HepG2 (cell line): Measurements from ENCODE around the gene SPACDR. TPM values are rescaled to one million over a fixed set of nuclear protein-coding genes. Genes with fewer than 3 reads are reported as not detected.
A peak's percentile ranks its signal among the peaks of the same experiment; 100 is the strongest.

Source experiments
- ATRX ChIP-seq: sonication (generic); formaldehyde crosslinking; IDR thresholded peaks from 2 replicates; pipeline ENCODE4 v1.4.0; 2020; ENCODE audit warnings: missing genetic modification reagents, borderline replicate concordance
- CCAR2 ChIP-seq: fragments of 200-400 bp; formaldehyde crosslinking; optimal IDR thresholded peaks from 2 replicates; pipeline ENCODE3; 2018; ENCODE audit warnings: low read depth, mild to moderate bottlenecking, low read length, moderate library complexity
- DNMT3B ChIP-seq: conservative IDR thresholded peaks from 2 replicates; pipeline ENCODE4 v1.6.1; 2016; ENCODE audit warnings: missing biosample characterization, control low read depth
- IKZF1 ChIP-seq: fragments of 450-650 bp; IDR thresholded peaks from 2 replicates; pipeline ENCODE4 v1.7.1; 2016
- KLF15 ChIP-seq: sonication (generic); formaldehyde crosslinking; IDR thresholded peaks from 2 replicates; pipeline ENCODE4 v1.8.1; 2023; ENCODE audit warnings: borderline replicate concordance, mild to moderate bottlenecking, inconsistent platforms, missing genetic modification reagents, mixed read lengths
- MIER2 ChIP-seq: IDR thresholded peaks from 2 replicates; pipeline ENCODE4 v1.6.1; 2016; ENCODE audit warnings: missing biosample characterization, missing genetic modification reagents
- NR3C1 ChIP-seq: sonication (generic); formaldehyde crosslinking; IDR thresholded peaks from 2 replicates; pipeline ENCODE4 v1.4.0; 2020; ENCODE audit warnings: missing genetic modification reagents
- POLR2AphosphoS5 ChIP-seq: IDR thresholded peaks from 2 replicates; pipeline ENCODE4 v1.6.1; 2012; ENCODE audit warnings: low read depth, low read length
- REL ChIP-seq: sonication (generic); formaldehyde crosslinking; conservative IDR thresholded peaks from 2 replicates; pipeline ENCODE4 v1.8.0; 2022; ENCODE audit warnings: mild to moderate bottlenecking, missing genetic modification reagents, moderate library complexity
- RXRB ChIP-seq: IDR thresholded peaks from 2 replicates; pipeline ENCODE4 v1.6.1; 2016; ENCODE audit warnings: borderline replicate concordance, missing genetic modification reagents, missing compliant biosample characterization
- SMAD3 ChIP-seq: sonication (generic); formaldehyde crosslinking; IDR thresholded peaks from 2 replicates; pipeline ENCODE4 v1.4.0; 2020; ENCODE audit warnings: missing genetic modification reagents
- SP140L ChIP-seq: sonication (generic); formaldehyde crosslinking; IDR thresholded peaks from 2 replicates; pipeline ENCODE4 v1.4.0; 2020; ENCODE audit warnings: missing genetic modification reagents, borderline replicate concordance
- SP5 ChIP-seq: IDR thresholded peaks from 2 replicates; pipeline ENCODE4 v1.6.1; 2016; ENCODE audit warnings: low read depth, borderline replicate concordance
- ZBTB37 ChIP-seq: sonication (generic); formaldehyde crosslinking; IDR thresholded peaks from 2 replicates; pipeline ENCODE4 v1.4.0; 2020; ENCODE audit warnings: mild to moderate bottlenecking, missing genetic modification reagents
- ZBTB38 ChIP-seq: sonication (generic); formaldehyde crosslinking; IDR thresholded peaks from 2 replicates; pipeline ENCODE4 v1.5.1; 2020; ENCODE audit warnings: mild to moderate bottlenecking, missing genetic modification reagents
- ZFP36L2 ChIP-seq: sonication (generic); formaldehyde crosslinking; IDR thresholded peaks from 2 replicates; pipeline ENCODE4 v1.4.0; 2020; ENCODE audit warnings: missing genetic modification reagents
- ZNF12 ChIP-seq: sonication (generic); formaldehyde crosslinking; IDR thresholded peaks from 2 replicates; pipeline ENCODE4 v1.5.0; 2020; ENCODE audit warnings: missing genetic modification reagents
- ZNF180 ChIP-seq: sonication (generic); formaldehyde crosslinking; IDR thresholded peaks from 2 replicates; pipeline ENCODE4 v1.4.0; 2020; ENCODE audit warnings: low read depth, missing genetic modification reagents, borderline replicate concordance
- ZNF253 ChIP-seq: sonication (generic); formaldehyde crosslinking; IDR thresholded peaks from 2 replicates; pipeline ENCODE4 v1.8.0; 2022; ENCODE audit warnings: mild to moderate bottlenecking, missing genetic modification reagents, borderline replicate concordance
- ZNF326 ChIP-seq: sonication (generic); formaldehyde crosslinking; IDR thresholded peaks from 2 replicates; pipeline ENCODE4 v1.4.0; 2020; ENCODE audit warnings: missing genetic modification reagents, borderline replicate concordance
- ZNF713 ChIP-seq: sonication (generic); formaldehyde crosslinking; IDR thresholded peaks from 2 replicates; pipeline ENCODE4 v1.4.0; 2020; ENCODE audit warnings: mild to moderate bottlenecking, missing genetic modification reagents
- ZSCAN29 ChIP-seq: sonication (generic); formaldehyde crosslinking; conservative IDR thresholded peaks from 2 replicates; pipeline ENCODE4 v1.4.0; 2020; ENCODE audit warnings: mild to moderate bottlenecking, missing genetic modification reagents
- polyA plus RNA-seq, 8 experiments: library from polyadenylated mRNA; depleted of rRNA in 3 of 8; stranded (reverse) in 7 of 8; unstranded in 1 of 8; fragments of >200 nt; fragmentation: Illumina TruSeq in 4 of 8; extraction: Trizol in 4 of 8; gene quantifications; 2 replicates each; pipeline versions ENCODE4 v1.2.1 to v1.2.3, GENCODE V29; 2011 to 2016; ENCODE audit warnings: low read depth in 4 of 8, missing spikeins in 1 of 8, mixed read lengths in 1 of 8; ENCODE audit not compliant: insufficient read depth in 1 of 8
- total RNA-seq, 5 experiments: library from RNA; depleted of rRNA; stranded (reverse); fragments of >200 nt; fragmentation: Illumina TruSeq; extraction: Trizol; gene quantifications; 2 replicates each; pipeline ENCODE4 v1.2.3, GENCODE V29; 2016; ENCODE audit warnings: low read depth in 1 of 5
- TF ChIP-seq, protein P1 (sequence below): sonication (generic); formaldehyde crosslinking; IDR thresholded peaks from 2 replicates; pipeline ENCODE4 v1.4.0; 2020; ENCODE audit warnings: mild to moderate bottlenecking, missing genetic modification reagents
- TF ChIP-seq, protein P2 (sequence below): sonication (generic); formaldehyde crosslinking; IDR thresholded peaks from 2 replicates; pipeline ENCODE4 v1.4.0; 2020; ENCODE audit warnings: missing genetic modification reagents, low read depth, mild to moderate bottlenecking, borderline replicate concordance
- TF ChIP-seq, protein P3 (sequence below): sonication (generic); formaldehyde crosslinking; IDR thresholded peaks from 2 replicates; pipeline ENCODE4 v1.4.0; 2020; ENCODE audit warnings: missing genetic modification reagents

Gene SPACDR
- total and polyA plus RNA-seq, 2 of the 13 experiments (the other 11 are each of a cell fraction or from before 2014, with no cell fraction given) = 0.41 TPM; not detected in 1

- TF ChIP-seq, protein P1, sequence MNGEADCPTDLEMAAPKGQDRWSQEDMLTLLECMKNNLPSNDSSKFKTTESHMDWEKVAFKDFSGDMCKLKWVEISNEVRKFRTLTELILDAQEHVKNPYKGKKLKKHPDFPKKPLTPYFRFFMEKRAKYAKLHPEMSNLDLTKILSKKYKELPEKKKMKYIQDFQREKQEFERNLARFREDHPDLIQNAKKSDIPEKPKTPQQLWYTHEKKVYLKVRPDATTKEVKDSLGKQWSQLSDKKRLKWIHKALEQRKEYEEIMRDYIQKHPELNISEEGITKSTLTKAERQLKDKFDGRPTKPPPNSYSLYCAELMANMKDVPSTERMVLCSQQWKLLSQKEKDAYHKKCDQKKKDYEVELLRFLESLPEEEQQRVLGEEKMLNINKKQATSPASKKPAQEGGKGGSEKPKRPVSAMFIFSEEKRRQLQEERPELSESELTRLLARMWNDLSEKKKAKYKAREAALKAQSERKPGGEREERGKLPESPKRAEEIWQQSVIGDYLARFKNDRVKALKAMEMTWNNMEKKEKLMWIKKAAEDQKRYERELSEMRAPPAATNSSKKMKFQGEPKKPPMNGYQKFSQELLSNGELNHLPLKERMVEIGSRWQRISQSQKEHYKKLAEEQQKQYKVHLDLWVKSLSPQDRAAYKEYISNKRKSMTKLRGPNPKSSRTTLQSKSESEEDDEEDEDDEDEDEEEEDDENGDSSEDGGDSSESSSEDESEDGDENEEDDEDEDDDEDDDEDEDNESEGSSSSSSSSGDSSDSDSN (CRISPR knock-in tag) = peak; percentile 54
- TF ChIP-seq ZBTB37 (CRISPR knock-in tag) = no peak
- TF ChIP-seq SP140L (CRISPR knock-in tag) = no peak
- peak; percentile 67; the same call in 1 of the 2 replicates for TF ChIP-seq SMAD3 (CRISPR knock-in tag)
- TF ChIP-seq, protein P2, sequence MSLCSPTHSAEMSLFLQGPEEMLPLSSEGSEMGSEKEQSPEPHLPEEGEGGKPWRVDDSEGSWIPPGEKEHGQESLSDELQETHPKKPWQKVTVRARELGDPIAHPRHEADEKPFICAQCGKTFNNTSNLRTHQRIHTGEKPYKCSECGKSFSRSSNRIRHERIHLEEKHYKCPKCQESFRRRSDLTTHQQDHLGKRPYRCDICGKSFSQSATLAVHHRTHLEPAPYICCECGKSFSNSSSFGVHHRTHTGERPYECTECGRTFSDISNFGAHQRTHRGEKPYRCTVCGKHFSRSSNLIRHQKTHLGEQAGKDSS (CRISPR knock-in tag) = 0 out of 2 replicates have a peak, but pooled peaks have one; percentile 41
- TF ChIP-seq MIER2 = no peak
- no peak for TF ChIP-seq KLF15 (CRISPR knock-in tag)
- TF ChIP-seq ZNF253 (CRISPR knock-in tag) = no peak
- no peak for TF ChIP-seq DNMT3B (CRISPR knock-in tag)
- TF ChIP-seq ZNF12 (CRISPR knock-in tag) = no peak
- no peak for TF ChIP-seq ZBTB38
- TF ChIP-seq ZFP36L2 (CRISPR knock-in tag) = no peak
- TF ChIP-seq ZNF180 (CRISPR knock-in tag) = no peak
- TF ChIP-seq NR3C1 (CRISPR knock-in tag) = no peak
- TF ChIP-seq CCAR2 = no peak
- 0 out of 2 replicates have a peak, but pooled peaks have one; percentile 38 for TF ChIP-seq ZSCAN29 (CRISPR knock-in tag)
- no peak for TF ChIP-seq ATRX (CRISPR knock-in tag)
- no peak for TF ChIP-seq IKZF1
- no peak for TF ChIP-seq RXRB (CRISPR knock-in tag)
- TF ChIP-seq POLR2AphosphoS5 = no peak
- no peak for TF ChIP-seq REL (CRISPR knock-in tag)
- TF ChIP-seq, protein P3, sequence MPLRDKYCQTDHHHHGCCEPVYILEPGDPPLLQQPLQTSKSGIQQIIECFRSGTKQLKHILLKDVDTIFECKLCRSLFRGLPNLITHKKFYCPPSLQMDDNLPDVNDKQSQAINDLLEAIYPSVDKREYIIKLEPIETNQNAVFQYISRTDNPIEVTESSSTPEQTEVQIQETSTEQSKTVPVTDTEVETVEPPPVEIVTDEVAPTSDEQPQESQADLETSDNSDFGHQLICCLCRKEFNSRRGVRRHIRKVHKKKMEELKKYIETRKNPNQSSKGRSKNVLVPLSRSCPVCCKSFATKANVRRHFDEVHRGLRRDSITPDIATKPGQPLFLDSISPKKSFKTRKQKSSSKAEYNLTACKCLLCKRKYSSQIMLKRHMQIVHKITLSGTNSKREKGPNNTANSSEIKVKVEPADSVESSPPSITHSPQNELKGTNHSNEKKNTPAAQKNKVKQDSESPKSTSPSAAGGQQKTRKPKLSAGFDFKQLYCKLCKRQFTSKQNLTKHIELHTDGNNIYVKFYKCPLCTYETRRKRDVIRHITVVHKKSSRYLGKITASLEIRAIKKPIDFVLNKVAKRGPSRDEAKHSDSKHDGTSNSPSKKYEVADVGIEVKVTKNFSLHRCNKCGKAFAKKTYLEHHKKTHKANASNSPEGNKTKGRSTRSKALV (CRISPR knock-in tag) = no peak
- TF ChIP-seq ZNF326 = no peak
- no peak for TF ChIP-seq SP5 (CRISPR knock-in tag)
- no peak for TF ChIP-seq ZNF713 (CRISPR knock-in tag)
Observed at GRCh38 chr7:100469227-100470044, 5.4 kb upstream of the SPACDR start (continued).
